Stimulated activated naive CD8-positive, alpha-beta T cell treated with anti-CD3 and anti-CD28 coated beads, Interleukin-15, Interleukin-2, amounts not matched to agents 100 U/mL and 50 U/mL, for 24 hours (primary cell): ENCODE results near the gene NDP.

Source experiments
- ATAC-seq: fragments of 150-1000 bp; cut with Tn5 transposase; one replicate; pipeline ENCODE4 v1.10.0; 2021
- DNase-seq: peaks from one replicate; pipeline ENCODE4 v3.0.0; 2021

Gene NDP, protein sequence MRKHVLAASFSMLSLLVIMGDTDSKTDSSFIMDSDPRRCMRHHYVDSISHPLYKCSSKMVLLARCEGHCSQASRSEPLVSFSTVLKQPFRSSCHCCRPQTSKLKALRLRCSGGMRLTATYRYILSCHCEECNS

DNA sequence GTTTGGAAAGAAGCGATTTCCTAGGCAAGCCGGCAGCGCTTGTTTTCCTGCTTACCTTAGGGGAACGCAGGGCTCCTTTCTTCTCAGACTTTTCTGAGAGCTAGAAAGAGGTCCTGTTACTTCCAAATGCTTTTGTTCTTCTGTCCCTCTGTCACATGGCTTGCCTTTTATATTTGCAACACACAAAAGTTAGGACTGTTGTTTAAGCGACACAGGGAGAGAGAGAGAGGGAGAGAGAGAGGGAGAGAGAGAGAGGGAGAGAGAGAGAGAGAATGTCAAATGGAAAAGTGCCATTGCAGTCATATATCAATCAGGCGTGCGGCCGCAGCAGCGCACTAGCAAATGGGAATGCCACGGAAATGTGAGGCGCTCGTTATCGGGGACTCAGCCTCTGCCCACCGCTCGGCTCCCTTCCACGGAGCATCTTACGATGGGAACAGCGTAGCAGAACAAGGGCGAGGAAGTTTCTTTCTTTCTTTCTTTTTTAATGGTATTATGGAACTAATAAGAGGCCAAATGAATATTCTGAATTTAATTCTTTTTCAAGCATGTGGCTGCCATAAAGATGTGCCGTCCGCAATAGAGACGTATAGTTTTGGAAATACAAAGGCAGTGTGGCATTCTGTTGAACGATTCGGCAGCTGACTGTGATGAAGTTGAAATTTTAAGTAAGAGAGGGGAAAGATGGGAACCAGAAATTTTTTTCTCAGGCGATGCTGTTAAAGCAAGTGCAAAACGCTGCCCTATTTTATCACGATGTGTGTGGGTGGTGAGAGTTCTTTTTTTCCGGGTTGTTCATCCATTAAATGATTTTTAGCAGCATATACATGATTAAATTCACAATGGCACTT lies at the start of gene NDP:
TSS of gene NDP (minus strand) at position 142 of the 851 bp plus-strand sequence. CDS start 14,745 bp downstream, outside the sequence.
- DNase-seq (no peak), ATAC-seq (no peak)

DNA sequence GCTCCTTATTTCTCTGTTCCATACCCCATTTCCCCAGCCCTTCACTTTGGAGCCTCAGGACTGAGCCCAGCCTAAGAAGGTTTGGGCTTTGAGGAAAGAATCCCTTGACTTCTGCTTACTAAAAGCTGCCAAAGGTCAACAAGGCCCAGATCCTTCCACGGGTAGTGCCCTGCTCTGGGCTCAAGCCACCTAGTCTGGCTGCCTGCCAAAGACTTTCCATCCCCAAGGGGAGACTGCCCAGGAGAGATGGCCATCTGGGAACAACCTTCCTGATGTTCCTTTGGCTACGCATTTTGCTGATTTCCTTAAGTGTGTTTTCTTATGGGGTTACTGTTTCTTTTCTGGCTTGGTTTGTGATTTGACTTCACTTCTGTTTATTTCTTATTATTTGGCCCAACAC lies 49.8 kb upstream of the NDP start:
- ATAC-seq (no peak), DNase-seq (no peak)

DNA sequence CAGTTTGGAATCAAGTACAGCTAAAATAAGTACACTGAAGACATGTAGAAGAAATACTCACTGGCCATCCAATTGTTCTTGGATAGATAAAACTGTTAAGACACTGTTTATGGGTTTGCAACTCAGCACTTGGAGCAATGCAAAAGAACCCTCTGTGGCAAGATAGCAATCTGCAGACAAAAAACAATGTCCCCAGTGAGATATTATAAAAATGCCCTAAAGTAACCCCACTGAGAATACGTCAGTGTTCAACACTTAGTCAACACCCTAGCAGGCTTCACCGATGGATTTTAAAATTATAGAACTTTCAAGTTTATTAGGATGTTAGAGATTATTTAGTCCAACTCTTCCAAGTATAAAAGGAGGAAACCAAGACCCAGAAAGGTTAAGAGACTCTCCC lies 47.5 kb upstream of the NDP start:
- ATAC-seq (no peak), DNase-seq (no peak)

DNA sequence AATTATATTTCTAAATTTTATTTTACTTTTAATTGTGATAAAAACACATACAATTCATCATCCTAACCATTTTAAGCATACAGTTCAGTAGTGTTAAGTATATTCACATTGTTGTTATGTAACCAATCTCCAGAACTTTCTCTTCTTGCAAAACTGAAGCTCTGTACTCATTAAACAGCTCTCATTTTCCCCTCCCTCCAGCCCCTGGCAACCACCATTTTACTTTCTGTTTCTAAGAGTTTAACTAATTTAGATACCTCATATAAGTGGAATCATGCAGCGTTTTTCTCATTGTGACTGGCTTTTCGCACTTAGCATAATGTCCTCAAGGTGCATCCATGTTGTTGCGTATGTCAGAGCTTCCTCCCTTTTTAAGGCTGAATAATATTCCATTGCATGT lies 46.7 kb upstream of the NDP start:
- no peak for ATAC-seq
- DNase-seq, result no peak

DNA sequence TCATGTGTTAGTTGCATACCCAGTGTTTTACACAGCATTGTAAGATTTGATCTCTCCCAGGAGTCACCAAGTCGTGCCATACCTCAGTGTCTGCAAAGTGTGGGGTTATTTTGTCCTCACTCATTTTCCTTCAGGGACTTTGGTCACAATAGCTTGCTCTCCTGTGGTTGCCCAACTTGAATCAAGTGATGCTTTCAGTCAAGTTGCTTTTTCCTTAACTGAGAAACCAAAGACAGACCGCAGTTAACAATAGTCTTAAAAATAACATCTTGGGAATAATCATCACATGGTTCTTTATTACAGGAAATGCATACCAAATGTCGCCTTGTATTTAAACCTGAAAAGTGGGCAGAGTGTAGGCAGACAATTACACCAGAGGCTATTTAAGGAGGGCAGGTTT lies 44.5 kb upstream of the NDP start:
- ATAC-seq (no peak), DNase-seq (no peak)

DNA sequence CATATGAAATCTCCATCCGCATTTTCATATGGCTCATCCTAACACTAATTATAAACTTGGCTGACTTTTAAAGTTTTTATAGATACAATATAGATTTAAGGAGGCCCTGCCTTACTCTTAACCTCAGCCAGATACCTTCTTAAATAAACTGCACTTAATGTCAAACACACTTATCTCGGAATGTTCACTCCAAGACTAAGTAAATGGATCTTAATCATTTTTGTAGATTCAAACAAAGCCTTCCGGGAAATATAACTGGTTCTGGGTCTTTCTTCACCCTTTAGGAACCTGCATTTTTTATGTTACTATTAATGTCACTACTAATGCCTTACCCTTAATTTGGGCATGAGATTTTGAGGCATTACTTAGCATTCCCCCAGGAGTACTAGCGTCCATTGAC lies 43.7 kb upstream of the NDP start:
- no peak for ATAC-seq
- DNase-seq, result no peak

DNA sequence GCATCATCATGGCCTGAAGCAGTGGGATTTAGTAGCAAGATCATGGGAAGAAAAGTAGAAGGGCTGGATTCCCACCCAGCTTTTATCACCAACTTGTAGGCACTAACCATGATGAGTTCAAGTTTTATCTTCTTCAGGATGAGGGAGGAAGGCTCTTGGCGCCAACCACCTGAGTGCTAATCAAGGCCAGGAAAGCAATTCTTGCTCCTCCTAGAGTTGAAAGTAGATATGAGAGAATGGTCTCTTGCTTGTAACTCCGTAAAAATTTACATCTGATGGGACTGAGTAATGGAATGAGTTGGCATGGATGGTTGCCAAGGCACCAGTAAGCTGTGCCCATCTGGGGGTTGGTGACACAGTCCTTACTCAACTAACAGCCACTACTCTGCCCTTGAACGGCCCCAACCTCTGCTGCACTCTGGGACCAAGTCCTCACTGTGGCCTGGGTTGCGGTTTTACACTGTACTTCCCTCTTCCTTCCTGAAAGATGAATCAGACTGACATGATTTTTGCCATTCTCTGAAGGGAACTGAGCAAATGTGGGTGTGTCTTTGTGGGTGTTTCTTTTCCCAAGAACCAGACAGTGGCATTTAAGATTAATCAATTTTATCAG lies 39.4 kb upstream of the NDP start:
- ATAC-seq (peak; percentile 100), DNase-seq (peak; percentile 58)

DNA sequence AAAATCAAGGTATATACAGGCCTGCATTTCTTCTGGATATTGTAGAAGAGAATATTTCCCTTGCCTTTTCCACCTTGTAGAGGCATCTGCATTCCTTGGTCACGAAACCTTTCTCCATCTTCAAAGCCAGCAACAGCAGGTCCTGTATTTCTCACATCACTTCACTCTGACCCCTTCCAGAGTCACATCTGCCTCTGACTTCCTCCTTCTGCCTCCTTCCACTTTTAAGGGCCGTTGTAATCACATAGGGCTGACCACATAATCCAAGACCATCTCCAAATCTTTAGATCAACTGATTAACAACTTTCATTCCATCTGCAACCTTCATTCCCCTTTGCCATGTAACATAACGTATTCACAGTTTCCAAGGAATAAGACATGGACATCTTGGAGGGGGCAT lies 38.3 kb upstream of the NDP start:
- no peak for DNase-seq
- no peak for ATAC-seq

DNA sequence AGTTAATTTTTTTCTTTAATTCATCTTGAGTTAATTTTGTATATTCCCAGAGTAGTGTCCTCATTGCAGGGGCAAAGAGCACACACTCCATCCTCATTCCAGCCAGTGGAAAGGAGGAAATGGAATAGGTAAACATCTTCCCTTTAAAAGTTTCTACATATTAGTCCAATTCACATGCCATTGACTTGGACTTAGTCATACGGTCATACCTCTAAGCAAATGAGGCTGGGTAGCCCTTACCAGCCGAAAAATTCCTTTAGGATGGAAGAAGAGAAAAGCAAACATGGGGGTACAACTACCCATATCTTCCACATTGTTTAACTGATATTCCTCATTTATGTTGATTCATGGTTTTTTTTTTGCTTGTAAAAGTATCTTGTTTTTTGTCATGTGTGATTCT lies 37.4 kb upstream of the NDP start:
- DNase-seq (no peak), ATAC-seq (no peak)

DNA sequence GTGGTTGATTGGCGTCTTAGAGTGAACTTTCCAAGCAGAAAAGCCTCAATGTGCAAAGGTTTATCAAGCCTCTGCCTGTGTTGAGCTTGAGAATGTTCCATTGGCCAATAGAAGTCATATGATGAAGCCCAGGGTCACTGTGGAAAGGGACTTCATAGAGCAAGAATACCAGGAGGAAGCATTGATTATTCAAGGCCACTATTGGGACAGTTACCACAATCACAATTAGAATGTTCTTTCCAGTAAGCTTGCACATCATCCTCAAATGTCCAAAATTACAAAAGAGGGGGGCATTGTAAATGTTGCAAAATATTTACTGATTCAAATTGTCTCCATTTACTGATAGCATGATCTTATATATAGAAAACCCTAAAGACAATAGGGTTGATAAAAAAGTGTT lies 32.9 kb upstream of the NDP start:
- DNase-seq (no peak), ATAC-seq (no peak)

DNA sequence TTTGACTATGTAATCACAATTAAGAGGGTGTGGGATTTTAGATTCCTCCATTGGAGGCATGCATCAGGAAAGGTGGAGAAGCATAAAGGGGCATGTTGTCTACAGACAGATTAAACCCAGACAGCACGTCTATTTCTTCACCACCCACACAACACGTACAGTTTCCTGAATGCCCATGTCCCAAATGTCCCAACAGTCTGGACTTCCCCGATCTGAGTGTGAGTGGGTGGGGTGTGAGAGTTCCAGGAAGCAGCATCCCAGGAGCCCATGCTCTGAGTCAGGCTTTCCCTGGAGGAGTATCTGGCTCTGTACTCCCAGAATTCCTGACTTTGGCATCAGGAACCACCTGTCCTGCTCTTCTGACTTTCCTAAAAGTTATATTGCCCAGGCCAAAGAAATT lies 30.8 kb upstream of the NDP start:
- DNase-seq (no peak), ATAC-seq (no peak)

DNA sequence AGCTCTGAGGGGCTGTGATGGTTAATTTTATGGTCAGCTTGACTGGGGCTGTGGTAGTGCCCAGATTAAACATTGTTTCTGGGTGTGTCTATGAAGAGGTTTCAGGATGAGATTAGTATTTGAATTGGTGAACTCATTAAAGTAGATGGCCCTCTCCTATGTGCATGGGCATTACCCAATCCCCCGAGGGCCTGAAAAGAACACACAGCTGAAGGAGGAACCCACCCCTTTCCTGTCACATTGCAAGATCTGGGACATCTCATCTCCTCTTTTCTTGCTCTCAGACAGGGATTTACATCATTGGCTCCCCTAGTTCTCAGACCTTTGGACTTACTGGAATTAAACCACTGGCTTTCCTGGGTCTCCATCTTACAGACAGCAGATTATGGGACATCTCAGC lies 29.4 kb upstream of the NDP start:
- no peak for DNase-seq
- no peak for ATAC-seq

DNA sequence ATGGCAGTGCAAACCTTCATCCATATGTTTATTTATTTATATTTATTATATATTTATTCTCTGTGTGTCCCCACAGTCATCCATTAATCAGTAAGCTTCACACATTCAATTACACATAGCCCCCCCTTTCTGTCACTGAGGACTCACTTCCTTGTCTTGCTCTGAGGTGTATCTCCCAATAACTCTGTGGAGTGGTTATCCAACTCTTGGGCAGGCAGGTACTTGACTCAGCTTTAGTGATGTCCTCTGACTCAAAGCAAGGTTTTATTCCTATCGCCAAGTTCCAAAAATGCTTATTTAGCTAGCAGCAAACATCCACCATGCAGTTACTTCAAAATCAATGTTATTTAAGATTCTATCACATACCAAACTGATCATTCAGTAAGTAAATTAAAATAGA lies 25.2 kb upstream of the NDP start:
- no peak for ATAC-seq
- DNase-seq, result no peak

DNA sequence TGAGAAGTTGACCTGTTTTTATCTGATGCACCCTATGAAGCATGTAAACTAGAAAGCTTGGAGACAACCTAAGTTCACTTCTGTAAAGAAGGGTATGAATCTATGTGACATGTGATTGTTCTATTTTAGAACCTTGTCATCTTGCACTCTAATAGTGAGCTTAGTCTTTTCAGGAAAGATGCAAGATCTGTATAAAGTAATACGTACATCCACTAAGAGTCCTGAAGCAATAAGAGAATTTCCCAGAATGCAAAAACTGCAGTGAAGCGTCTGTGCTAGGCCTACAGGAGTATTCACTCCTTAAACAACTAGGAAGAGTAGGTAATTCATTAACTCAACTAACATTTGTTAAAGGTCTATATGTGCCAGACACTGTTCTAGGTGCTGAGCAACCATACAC lies 23.3 kb upstream of the NDP start:
- DNase-seq (no peak), ATAC-seq (no peak)

DNA sequence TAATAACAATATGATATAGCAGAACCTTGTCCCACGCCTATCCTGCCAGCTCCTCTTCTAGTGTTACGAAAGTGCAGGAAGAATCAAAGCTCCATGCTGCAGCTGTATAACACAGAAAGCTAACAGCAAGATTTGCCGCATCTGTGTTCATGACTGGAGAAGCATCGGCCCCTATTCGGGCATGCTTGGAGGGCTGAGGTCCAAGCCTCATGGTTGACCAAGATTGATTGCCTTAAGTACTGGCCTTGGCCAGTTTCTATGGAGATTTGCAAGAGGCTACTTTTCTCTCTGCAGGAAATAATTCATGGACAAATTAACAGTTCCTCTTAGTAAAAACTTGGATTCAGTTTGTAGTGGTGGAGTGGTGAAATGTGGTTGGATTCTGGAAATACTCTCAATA lies 12.9 kb upstream of the NDP start:
- ATAC-seq, result no peak

DNA sequence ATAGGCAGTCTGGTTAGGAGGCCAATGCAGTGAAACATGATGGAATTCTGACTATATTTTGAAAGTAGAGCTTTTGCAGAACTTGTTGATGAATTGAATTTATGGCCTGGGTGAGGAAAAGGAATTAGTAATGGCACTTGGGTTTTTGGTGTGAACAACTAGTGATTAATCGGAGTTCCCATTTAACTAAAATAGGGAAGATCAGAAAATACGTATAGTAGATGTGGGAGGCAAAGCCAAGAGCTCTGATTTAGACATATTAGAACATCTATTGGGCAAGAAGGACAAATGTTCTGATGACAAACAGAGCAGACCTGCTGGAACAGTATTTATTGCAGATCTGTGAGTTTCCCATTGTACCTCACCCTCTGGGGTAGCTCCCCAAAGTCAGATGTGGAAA lies 12.3 kb upstream of the NDP start:
- no peak for ATAC-seq
- no peak for DNase-seq

More for the DNA sequence above, 12.9 kb upstream of the NDP start:
- no peak for DNase-seq

DNA sequence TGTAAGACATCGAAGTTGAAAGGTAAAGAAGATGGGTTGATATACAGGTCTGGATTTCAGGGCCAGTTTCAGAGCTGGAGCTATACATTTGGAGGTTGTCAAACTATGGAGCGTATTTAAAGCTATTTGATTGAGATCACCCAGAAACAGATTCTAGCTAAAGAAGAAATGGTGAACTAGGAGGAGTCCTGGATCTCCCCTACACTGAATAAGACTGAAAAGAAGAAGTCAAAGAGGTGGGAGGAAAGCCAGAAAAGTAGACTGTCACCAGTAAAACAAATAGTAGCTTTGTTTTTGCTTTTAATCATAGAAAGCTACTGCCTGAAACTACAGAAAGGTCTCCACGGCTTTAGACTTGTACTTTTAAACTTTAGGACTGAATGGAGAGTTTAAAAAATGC lies 5.0 kb upstream of the NDP start:
- DNase-seq (no peak), ATAC-seq (no peak)

DNA sequence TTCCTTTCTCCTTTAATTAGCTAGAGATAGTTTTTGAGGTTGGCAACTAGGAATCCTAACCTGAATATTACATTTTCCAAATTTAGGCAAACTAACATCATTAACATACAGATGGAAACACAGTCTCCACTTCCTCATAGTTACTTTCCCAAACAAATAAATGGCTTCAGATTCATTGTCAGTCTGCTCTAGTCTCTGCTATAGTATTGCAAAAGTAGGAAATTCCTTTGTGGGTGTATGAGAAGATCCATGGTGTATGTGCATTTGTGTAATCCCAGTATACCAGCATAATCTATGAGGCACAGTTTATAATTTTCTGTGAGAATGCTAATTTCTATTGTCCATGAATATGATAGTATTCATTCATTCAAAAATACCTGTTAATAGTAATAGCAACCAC lies 3.0 kb upstream of the NDP start:
- ATAC-seq, result no peak
- no peak for DNase-seq

DNA sequence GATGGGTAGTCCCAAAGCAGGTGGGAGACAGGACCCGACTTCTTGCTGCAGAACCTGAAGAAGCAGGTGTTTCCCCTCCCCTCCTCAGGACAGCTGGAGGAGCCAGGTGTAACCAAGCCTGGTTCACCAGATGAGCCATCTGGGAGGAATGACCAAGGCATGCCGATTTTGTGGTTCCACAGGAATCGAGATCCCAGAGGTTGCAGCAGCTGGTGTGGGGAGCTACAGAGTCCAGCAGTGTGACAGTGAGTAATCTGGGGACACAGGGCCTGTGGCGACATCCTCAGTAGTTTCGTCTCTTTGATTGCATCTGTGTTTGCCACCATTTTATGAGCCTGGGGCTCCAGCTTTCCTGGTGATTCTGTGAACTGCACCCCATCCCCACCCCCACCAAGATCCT lies 2.6 kb upstream of the NDP start:
- ATAC-seq, result no peak
- DNase-seq, result no peak

DNA sequence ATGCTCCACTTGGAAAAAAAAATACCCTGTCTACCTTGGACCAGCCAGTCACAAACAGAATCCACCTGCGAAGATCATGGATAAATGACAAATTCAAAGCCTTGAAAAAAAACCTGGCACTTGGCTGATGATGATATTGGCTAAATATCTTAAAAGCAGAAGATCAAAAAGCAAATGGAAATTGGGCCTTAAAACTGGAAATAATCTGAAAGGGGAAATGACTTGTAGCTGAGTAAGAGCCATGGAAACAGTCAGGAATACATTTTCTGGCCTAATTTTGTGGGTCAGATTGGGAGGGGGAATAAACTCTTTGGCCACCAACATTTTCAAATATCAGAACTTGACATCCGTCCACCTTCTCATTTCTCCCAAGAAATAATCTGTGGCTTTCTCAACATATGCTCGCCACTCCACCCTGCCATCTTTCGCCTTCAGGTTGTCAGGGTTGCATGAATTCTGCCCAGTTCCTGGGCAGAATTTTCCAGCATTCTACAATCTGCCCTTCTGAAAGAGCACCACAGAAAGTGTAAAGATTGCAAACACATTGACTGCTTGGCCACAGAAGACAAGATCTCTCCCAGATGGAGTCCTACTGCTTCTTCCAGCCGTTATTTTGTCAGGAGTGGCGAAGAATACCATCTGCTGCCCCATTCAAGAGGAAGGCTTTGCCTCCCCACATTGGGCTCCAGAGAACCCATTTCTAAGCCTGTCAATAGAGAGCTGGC lies 1.7 kb upstream of the NDP start:
- no peak for ATAC-seq
- no peak for DNase-seq

DNA sequence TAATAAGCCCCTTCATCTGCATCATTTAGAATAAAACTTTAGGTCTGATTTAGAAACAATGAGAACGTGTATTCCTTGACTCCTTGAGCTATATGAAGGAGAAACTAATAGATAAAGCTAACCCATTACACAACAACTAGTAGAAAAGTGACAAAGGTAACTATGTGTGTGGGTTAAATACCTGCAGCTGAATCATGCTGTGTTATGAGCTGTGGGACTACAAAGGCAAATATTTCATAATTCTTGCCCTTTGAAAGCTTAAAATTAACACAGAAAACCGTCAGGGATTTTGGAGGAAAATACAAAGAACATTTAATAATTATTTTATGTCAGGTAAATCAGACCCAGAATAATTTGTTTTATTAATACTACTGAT lies 898 bp upstream of the NDP start:
- no peak for ATAC-seq
- DNase-seq, result no peak

DNA sequence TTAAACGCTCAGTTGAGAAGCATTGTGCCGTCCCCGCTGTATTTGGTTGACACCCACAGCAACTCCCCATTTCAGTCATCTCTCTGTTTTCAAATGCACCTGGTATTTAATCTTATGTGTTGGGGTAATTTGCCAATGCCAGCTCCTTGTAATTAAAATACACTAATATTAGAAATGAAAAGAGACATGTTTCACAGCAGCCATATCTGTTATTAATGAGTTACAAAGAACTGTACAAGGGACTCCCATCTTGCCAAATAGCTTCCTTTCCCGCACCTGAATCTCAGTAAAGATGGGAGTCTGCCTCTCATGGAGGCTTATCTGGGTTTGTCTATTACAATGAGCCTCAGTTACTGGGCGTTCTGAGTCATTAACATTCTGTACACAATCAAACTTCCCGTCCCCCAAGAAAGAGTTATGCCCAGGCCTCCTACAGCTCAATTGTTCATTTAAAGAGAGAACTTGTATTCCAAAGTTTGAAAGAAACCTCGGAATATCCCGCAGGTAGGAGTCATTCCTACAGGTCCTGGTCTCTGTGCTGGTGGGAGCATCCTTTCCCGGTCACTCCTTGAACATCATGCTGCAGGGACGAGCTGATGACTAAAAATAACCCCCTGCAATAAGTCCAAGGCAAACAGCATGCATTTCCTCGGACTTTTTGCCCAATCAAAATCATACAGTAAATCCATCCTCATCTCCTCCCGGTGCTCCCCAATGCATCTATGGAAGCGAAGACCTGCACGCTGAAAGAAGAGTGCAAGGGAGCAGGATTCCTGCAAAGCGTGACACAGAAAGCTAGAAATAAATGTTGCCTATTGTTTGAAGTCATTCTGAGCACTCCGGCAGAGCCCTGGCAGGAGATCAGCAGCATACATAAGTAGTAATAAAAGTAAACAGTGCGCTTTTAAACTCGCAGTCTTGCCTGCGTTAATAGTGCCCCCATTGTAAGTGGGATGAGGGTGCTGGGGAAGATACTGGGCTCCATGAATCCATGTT lies 926 bp downstream of the NDP start:
- DNase-seq (no peak), ATAC-seq (no peak)
